ENCODE results near the gene CSNK2A3. TPM values are rescaled to one million over a fixed set of nuclear protein-coding genes. Genes with fewer than 3 reads are reported as not detected.

The CSNK2A3 gene
- total and polyA plus RNA-seq, 9 donors: 0.22 to 2.4 (median 0.48) TPM; not detected in 1

DNA sequence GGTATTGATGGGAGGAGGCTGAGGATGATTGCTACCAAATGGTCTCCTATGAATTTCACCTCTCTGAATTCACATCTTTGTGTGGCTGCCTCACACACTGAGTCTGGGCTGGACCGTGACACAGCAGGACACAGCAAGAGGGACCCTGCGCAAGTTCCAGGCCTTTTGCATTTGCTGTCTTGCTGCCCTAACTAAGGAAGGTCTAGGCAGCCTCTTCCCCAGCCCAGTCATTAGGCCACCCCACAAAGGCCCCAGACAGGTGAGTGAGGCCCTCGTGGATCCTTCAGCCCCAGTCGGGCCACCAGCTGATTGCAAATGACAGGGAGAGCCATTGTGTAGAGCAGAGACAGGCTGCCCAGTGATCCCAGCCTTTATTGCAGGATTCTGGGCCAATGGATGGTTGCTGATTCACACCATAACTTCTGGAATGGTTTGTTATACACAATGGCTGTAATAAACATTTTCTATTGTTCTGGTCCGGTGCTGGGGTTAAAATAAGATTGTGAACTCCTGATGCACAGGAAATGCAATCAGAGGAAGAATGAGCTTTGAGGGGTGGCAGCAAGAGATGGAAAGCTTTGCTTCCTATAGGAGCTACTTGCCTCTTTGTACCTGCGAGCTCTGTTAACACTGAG, 28.5 kb upstream of the CSNK2A3 start:
- no peaks in the 10 kb centered on the region for H3K27me3 ChIP-seq
- intact Hi-C loops (cut with DNase I): no loop called here
- H3K4me3 ChIP-seq: no peak overlapping the region
- no peak overlapping the region for H3K27ac ChIP-seq
- 89 to 90% (median 90%) methylated on average over 6 of the region's 6 CpGs for WGBS, 3 donors
- no peaks in the 10 kb centered on the region for H3K9me3 ChIP-seq
- H3K36me3 ChIP-seq: no peaks in the 10 kb centered on the region
- TF ChIP-seq POLR2A (IDR thresholded peaks at IDR 0.05) (no peak), EP300 (IDR thresholded peaks at IDR 0.05) (no peak)
- TF ChIP-seq, protein P1, sequence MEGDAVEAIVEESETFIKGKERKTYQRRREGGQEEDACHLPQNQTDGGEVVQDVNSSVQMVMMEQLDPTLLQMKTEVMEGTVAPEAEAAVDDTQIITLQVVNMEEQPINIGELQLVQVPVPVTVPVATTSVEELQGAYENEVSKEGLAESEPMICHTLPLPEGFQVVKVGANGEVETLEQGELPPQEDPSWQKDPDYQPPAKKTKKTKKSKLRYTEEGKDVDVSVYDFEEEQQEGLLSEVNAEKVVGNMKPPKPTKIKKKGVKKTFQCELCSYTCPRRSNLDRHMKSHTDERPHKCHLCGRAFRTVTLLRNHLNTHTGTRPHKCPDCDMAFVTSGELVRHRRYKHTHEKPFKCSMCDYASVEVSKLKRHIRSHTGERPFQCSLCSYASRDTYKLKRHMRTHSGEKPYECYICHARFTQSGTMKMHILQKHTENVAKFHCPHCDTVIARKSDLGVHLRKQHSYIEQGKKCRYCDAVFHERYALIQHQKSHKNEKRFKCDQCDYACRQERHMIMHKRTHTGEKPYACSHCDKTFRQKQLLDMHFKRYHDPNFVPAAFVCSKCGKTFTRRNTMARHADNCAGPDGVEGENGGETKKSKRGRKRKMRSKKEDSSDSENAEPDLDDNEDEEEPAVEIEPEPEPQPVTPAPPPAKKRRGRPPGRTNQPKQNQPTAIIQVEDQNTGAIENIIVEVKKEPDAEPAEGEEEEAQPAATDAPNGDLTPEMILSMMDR (IDR thresholded peaks at IDR 0.05): no peak
- no peak for DNase-seq
- H3K4me1 ChIP-seq (ENCODE audit: insufficient read depth): no peaks in the 10 kb centered on the region

DNA sequence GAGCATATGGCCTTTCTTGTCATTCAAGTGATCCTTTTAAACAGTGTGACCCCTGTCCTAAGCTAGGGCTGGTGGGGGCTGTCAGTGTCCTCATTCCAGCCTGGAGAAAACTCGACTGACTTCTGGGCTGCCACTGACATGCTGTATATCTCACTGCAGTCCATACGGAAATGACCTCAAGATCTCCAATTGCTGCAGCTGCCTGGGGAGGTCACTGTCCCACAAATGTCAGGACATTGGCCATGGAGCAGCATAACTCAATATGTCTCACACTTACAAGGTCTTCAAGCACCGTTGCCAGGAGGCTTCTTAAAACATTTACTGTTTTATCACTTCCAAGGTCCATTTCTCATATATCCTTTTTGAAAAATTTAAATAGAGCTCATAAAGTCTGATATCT, 27.8 kb upstream of the CSNK2A3 start:
- H3K4me1 ChIP-seq (ENCODE audit: insufficient read depth): no peaks in the 10 kb centered on the region
- 50 to 58% (median 55%) methylated on average over 3 of the region's 3 CpGs for WGBS, 3 donors
- no peak for DNase-seq
- intact Hi-C loops (cut with DNase I): no loop called here
- no peak overlapping the region for H3K4me3 ChIP-seq
- no peaks in the 10 kb centered on the region for H3K9me3 ChIP-seq
- no peak overlapping the region for H3K27ac ChIP-seq
- TF ChIP-seq EP300 (IDR thresholded peaks at IDR 0.05): no peak
- TF ChIP-seq, protein P1 (IDR thresholded peaks at IDR 0.05): no peak
- TF ChIP-seq POLR2A (IDR thresholded peaks at IDR 0.05): no peak
- H3K27me3 ChIP-seq: no peaks in the 10 kb centered on the region
- no peaks in the 10 kb centered on the region for H3K36me3 ChIP-seq

DNA sequence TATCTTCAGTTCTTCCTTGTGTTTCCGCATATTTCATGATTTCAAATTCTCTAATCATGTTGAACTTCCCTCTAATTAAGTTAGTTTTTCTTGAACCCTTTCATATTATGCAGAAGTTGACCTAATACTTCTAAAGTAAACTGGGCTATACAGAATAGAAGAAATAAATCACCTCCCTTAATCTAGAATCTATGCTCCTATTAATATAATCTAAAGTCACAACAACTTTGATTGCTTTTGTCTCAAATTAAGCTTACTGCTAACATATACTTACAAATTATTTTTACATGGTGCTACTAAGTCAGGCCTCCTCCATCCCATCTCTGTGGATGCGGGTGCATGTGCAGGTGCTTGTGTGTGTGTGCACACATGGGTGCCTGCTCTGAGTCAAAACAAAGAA, 27.3 kb upstream of the CSNK2A3 start:
- intact Hi-C loops (cut with DNase I): no loop called here
- Histone ChIP-seq H3K36me3 (no peaks in the 10 kb centered on the region), H3K27me3 (no peaks in the 10 kb centered on the region), H3K4me3 (no peak overlapping the region), H3K4me1 (ENCODE audit: insufficient read depth) (no peaks in the 10 kb centered on the region), H3K9me3 (no peaks in the 10 kb centered on the region), H3K27ac (no peak overlapping the region)
- no peak for DNase-seq
- TF ChIP-seq, protein P1 (IDR thresholded peaks at IDR 0.05): no peak
- TF ChIP-seq POLR2A (IDR thresholded peaks at IDR 0.05) (no peak), EP300 (IDR thresholded peaks at IDR 0.05) (no peak)
- 97 to 100% (median 98%) methylated on average over 2 of the region's 2 CpGs for WGBS, 3 donors

DNA sequence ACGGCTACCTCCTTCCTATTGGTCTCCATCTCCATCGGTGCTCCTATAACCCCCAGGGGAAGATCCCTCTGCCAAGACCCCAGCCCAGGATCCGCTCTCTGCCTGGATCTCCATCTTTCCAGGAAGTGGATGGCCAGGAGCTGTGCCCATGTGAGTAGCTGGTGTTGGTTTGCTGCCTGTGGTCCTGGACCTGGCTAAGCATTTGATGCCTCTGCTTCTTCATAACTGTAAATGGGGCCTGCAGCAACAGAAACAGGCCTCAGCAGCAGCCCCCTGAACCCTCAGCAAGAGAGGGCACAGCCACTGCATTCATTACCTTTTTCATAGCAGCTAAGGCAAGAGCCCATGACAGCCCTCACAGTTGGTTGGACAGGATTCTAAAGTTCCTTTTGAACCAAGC, 26.6 kb upstream of the CSNK2A3 start:
- H3K27ac ChIP-seq: no peak overlapping the region
- H3K4me1 ChIP-seq (ENCODE audit: insufficient read depth): no peaks in the 10 kb centered on the region
- no peaks in the 10 kb centered on the region for H3K9me3 ChIP-seq
- no peak for TF ChIP-seq EP300 (IDR thresholded peaks at IDR 0.05)
- TF ChIP-seq, protein P1 (IDR thresholded peaks at IDR 0.05): no peak
- TF ChIP-seq POLR2A (IDR thresholded peaks at IDR 0.05): no peak
- no peaks in the 10 kb centered on the region for H3K36me3 ChIP-seq
- H3K4me3 ChIP-seq: no peak overlapping the region
- intact Hi-C loops (cut with DNase I): no loop called here
- DNase-seq: no peak
- H3K27me3 ChIP-seq: no peaks in the 10 kb centered on the region
- 95 to 100% (median 96%) methylated on average over 3 of the region's 3 CpGs for WGBS, 3 donors

All from ovary (tissue), 9 donors.